ENCODE measurements around the gene CDH13.

CDH13 gene

GRCh38 chr16:83159049-83159448 is 532.3 kb downstream of the CDH13 start:
- no peaks in the 10 kb centered on the region for H3K36me3 ChIP-seq
- intact Hi-C loops (cut with DNase I; ENCODE audit: low total_unique reads) = no loop called here
- TF ChIP-seq CTCF (IDR thresholded peaks at IDR 0.05) = no peak
- H3K27ac ChIP-seq = no peak overlapping the region
- H3K4me3 ChIP-seq = no peak overlapping the region
- no peak for DNase-seq
- no peaks in the 10 kb centered on the region for H3K27me3 ChIP-seq
- peaks cover 0 to 5% (median 2%) of the 10 kb centered on the region in 4 donors for H3K4me1 ChIP-seq
- no peaks in the 10 kb centered on the region for H3K9me3 ChIP-seq

GRCh38 chr16:83160287-83161020 is 533.7 kb downstream of the CDH13 start:
- Histone ChIP-seq H3K36me3 (no peaks in the 10 kb centered on the region), H3K4me1 (peaks cover 0 to 5% (median 2%) of the 10 kb centered on the region in 4 donors), H3K9me3 (no peaks in the 10 kb centered on the region), H3K27ac (no peak overlapping the region), H3K27me3 (no peaks in the 10 kb centered on the region), H3K4me3 (no peak overlapping the region)
- intact Hi-C loops (cut with DNase I; ENCODE audit: low total_unique reads) = no loop called here
- no peak for TF ChIP-seq CTCF (IDR thresholded peaks at IDR 0.05)
- no peak for DNase-seq

- Histone ChIP-seq H3K36me3 (no peaks in the 10 kb centered on the region), H3K4me1 (peaks cover 0 to 5% (median 2%) of the 10 kb centered on the region in 4 donors), H3K27ac (no peak overlapping the region), H3K4me3 (no peak overlapping the region), H3K9me3 (no peaks in the 10 kb centered on the region), H3K27me3 (no peaks in the 10 kb centered on the region)
- no peak for DNase-seq
- no peak for TF ChIP-seq CTCF (IDR thresholded peaks at IDR 0.05)
- intact Hi-C loops (cut with DNase I; ENCODE audit: low total_unique reads) = no loop called here
Measured at GRCh38 chr16:83162791-83163190, 536.0 kb downstream of the CDH13 start.

- Histone ChIP-seq H3K27me3 (no peaks in the 10 kb centered on the region), H3K9me3 (peaks cover 0 to 8% (median 0%) of the 10 kb centered on the region in 3 donors), H3K27ac (no peak overlapping the region), H3K36me3 (no peaks in the 10 kb centered on the region), H3K4me1 (no peaks in the 10 kb centered on the region), H3K4me3 (no peak overlapping the region)
- TF ChIP-seq CTCF (IDR thresholded peaks at IDR 0.05) = no peak
- intact Hi-C loops (cut with DNase I; ENCODE audit: low total_unique reads) = no loop called here
- DNase-seq = no peak
Measured at GRCh38 chr16:83164816-83165215, 538.0 kb downstream of the CDH13 start.

GRCh38 chr16:83171396-83171795 is 544.6 kb downstream of the CDH13 start:
- peaks cover 0 to 12% (median 0%) of the 10 kb centered on the region in 3 donors for H3K9me3 ChIP-seq
- no peaks in the 10 kb centered on the region for H3K4me1 ChIP-seq
- no peaks in the 10 kb centered on the region for H3K27me3 ChIP-seq
- no peak for DNase-seq
- intact Hi-C loops (cut with DNase I; ENCODE audit: low total_unique reads) = no loop called here
- no peaks in the 10 kb centered on the region for H3K36me3 ChIP-seq
- no peak for TF ChIP-seq CTCF (IDR thresholded peaks at IDR 0.05)
- no peak overlapping the region for H3K4me3 ChIP-seq
- H3K27ac ChIP-seq = no peak overlapping the region

Measured in tibial artery (tissue), 4 donors.